ENCODE data around the gene SASH1.

GRCh38 chr6:148487461-148487860 is 144.8 kb downstream of the SASH1 start:
- TF ChIP-seq, protein P1, sequence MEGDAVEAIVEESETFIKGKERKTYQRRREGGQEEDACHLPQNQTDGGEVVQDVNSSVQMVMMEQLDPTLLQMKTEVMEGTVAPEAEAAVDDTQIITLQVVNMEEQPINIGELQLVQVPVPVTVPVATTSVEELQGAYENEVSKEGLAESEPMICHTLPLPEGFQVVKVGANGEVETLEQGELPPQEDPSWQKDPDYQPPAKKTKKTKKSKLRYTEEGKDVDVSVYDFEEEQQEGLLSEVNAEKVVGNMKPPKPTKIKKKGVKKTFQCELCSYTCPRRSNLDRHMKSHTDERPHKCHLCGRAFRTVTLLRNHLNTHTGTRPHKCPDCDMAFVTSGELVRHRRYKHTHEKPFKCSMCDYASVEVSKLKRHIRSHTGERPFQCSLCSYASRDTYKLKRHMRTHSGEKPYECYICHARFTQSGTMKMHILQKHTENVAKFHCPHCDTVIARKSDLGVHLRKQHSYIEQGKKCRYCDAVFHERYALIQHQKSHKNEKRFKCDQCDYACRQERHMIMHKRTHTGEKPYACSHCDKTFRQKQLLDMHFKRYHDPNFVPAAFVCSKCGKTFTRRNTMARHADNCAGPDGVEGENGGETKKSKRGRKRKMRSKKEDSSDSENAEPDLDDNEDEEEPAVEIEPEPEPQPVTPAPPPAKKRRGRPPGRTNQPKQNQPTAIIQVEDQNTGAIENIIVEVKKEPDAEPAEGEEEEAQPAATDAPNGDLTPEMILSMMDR (IDR thresholded peaks at IDR 0.05): no peak
- TF ChIP-seq POLR2A (IDR thresholded peaks at IDR 0.05): no peak

All from esophagus squamous epithelium (tissue), 4 donors.